GM23338 (cell line): ENCODE results near the gene AS3MT. TPM values are rescaled to one million over a fixed set of nuclear protein-coding genes. Genes with fewer than 3 reads are reported as not detected.

Experiments
- ATAC-seq: fragments of 200-7000 bp; cut with Tn5 transposase; 3 replicates; pipeline ENCODE4 v1.9.1; 2020
- DNase-seq: peaks from one replicate; pipeline ENCODE4 v3.0.0-alpha.2; 2015; ENCODE audit warnings: low spot score
- H2AFZ ChIP-seq: fragments of 200-600 bp; sonication (generic); 2 replicates; pipeline ENCODE4 v1.8.0; 2016; ENCODE audit warnings: antibody characterized with exemption, mild to moderate bottlenecking, moderate library complexity
- H3F3A ChIP-seq: fragments of 200-600 bp; sonication (generic); replicated peaks from 2 replicates; pipeline ENCODE4 v1.8.0; 2017; ENCODE audit warnings: antibody characterized with exemption, mixed run types, low read depth
- H3K27ac ChIP-seq: fragments of 200-600 bp; sonication (generic); 2 replicates; pipeline ENCODE4 v1.6.1; 2016; ENCODE audit warnings: low read depth
- H3K27me3 ChIP-seq: fragments of 200-600 bp; sonication (generic); 2 replicates; pipeline ENCODE4 v1.8.0; 2016; ENCODE audit warnings: mild to moderate bottlenecking, mixed run types, moderate library complexity; ENCODE audit not compliant: insufficient read depth
- H3K36me3 ChIP-seq: fragments of 200-600 bp; sonication (generic); 2 replicates; pipeline ENCODE4 v1.8.0; 2016; ENCODE audit warnings: mild to moderate bottlenecking; ENCODE audit not compliant: insufficient read depth
- H3K4me1 ChIP-seq: fragments of 200-600 bp; sonication (generic); 2 replicates; pipeline ENCODE4 v1.8.0; 2016; ENCODE audit warnings: mild to moderate bottlenecking, moderate library complexity; ENCODE audit not compliant: insufficient read depth
- H3K4me2 ChIP-seq: fragments of 200-600 bp; sonication (generic); 2 replicates; pipeline ENCODE4 v1.7.1; 2017; ENCODE audit warnings: mixed run types
- H3K4me3 ChIP-seq: fragments of 200-600 bp; sonication (generic); 2 replicates; pipeline ENCODE4 v1.6.1; 2016; ENCODE audit warnings: mixed run types
- H3K79me2 ChIP-seq: fragments of 200-600 bp; sonication (generic); replicated peaks from 2 replicates; pipeline ENCODE4 v1.8.0; 2017; ENCODE audit warnings: mild to moderate bottlenecking; ENCODE audit not compliant: insufficient read depth
- H3K9me2 ChIP-seq: fragments of 200-600 bp; sonication (generic); 2 replicates; pipeline ENCODE4 v1.8.0; 2017; ENCODE audit not compliant: insufficient read depth
- H4K20me1 ChIP-seq: fragments of 200-600 bp; sonication (generic); replicated peaks from 2 replicates; pipeline ENCODE4 v1.8.0; 2017; ENCODE audit warnings: mild to moderate bottlenecking; ENCODE audit not compliant: insufficient read depth
- H3K27ac Mint-ChIP-seq: 2 replicates; pipeline ENCODE4 v1.8.0; 2020; ENCODE audit warnings: inconsistent platforms, mild to moderate bottlenecking, moderate library complexity, mixed read lengths
- H3K27me3 Mint-ChIP-seq: 3 replicates; pipeline ENCODE4 v1.8.0; 2022; ENCODE audit warnings: low read depth, mild to moderate bottlenecking, moderate library complexity, mixed read lengths, inconsistent platforms; ENCODE audit not compliant: insufficient read depth, poor library complexity
- H3K36me3 Mint-ChIP-seq: 3 replicates; pipeline ENCODE4 v1.8.0; 2021; ENCODE audit warnings: low read depth, mild to moderate bottlenecking, inconsistent platforms, moderate library complexity, mixed read lengths
- H3K4me1 Mint-ChIP-seq: 3 replicates; pipeline ENCODE4 v1.8.0; 2020; ENCODE audit warnings: mild to moderate bottlenecking, inconsistent platforms, mixed read lengths
- H3K4me3 Mint-ChIP-seq: 3 replicates; pipeline ENCODE4 v1.8.0; 2021; ENCODE audit warnings: moderate library complexity, mild to moderate bottlenecking, inconsistent platforms, mixed read lengths
- H3K9me3 Mint-ChIP-seq: 3 replicates; pipeline ENCODE4 v1.8.0; 2020; ENCODE audit warnings: moderate library complexity, mild to moderate bottlenecking, inconsistent platforms, mixed read lengths
- polyA plus RNA-seq: library from polyadenylated mRNA; unstranded; fragments of >200 nt; fragmentation: Nextera tagmentation; extraction: Ambion mirVana; gene quantifications from 2 replicates; pipeline ENCODE4 v1.2.1, GENCODE V29; 2016
- total RNA-seq: library from RNA; depleted of rRNA; stranded (reverse); fragments of >200 nt; shearing (Covaris generic); gene quantifications from 2 replicates; pipeline ENCODE4 v1.2.3, GENCODE V29; 2014
- TF ChIP-seq, protein P1 (sequence below): IDR thresholded peaks from 2 replicates; pipeline ENCODE4 v1.6.1; 2016; ENCODE audit warnings: antibody characterized with exemption
- TF ChIP-seq, protein P2 (sequence below), 2 experiments: fragments of 200-600 bp in 1 of 2; sonication (generic) in 1 of 2; conservative IDR thresholded peaks; 2 replicates each; pipeline versions ENCODE4 v1.5.1 to v1.6.1; 2016 to 2017; ENCODE audit warnings: antibody characterized with exemption in 2 of 2, low read depth in 2 of 2, mild to moderate bottlenecking in 2 of 2, moderate library complexity in 1 of 2
- TF ChIP-seq, protein P3 (sequence below): fragments of 250-450 bp; sonication (Bioruptor Pico); IDR thresholded peaks from 2 replicates; pipeline ENCODE4 v1.5.0; 2020; ENCODE audit warnings: mild to moderate bottlenecking, moderate library complexity

The AS3MT gene
- total and polyA plus RNA-seq, 2 experiments from 2014 or later: 6.3 to 8.8 TPM

DNA sequence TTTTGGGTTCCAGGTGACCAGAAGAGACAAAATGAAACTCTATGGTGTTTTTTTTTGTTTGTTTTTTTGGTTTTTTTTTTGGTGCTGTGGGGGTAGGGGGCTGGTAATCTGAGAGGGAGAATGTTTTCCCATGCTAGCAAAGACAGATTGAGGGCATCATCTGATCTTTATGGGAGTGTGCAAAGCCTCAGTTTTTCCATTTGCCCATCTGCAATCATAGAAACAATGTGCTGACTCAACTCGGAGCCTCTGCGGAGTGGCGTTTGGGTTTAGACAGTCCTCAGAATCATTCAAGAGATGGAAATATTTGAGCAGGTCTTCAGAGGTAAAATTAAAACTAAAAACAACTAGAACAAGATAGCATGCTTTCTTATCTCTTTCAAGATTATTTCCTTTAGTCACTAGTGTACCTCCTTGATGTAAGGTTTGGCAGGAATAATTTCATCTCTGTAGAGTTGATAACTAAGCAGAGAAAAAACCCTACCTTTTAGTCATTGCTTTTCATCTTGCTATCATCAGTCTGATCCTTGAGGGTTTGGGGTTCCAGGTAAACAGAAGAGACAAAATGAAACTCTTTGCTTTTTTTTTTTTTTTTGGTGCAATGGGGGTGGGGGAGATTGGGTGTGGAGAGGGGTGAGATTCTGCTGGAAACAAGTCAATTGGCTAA lies 66.8 kb downstream of the AS3MT start (continued):
- TF ChIP-seq, protein P1, sequence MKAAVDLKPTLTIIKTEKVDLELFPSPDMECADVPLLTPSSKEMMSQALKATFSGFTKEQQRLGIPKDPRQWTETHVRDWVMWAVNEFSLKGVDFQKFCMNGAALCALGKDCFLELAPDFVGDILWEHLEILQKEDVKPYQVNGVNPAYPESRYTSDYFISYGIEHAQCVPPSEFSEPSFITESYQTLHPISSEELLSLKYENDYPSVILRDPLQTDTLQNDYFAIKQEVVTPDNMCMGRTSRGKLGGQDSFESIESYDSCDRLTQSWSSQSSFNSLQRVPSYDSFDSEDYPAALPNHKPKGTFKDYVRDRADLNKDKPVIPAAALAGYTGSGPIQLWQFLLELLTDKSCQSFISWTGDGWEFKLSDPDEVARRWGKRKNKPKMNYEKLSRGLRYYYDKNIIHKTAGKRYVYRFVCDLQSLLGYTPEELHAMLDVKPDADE: no peak

DNA sequence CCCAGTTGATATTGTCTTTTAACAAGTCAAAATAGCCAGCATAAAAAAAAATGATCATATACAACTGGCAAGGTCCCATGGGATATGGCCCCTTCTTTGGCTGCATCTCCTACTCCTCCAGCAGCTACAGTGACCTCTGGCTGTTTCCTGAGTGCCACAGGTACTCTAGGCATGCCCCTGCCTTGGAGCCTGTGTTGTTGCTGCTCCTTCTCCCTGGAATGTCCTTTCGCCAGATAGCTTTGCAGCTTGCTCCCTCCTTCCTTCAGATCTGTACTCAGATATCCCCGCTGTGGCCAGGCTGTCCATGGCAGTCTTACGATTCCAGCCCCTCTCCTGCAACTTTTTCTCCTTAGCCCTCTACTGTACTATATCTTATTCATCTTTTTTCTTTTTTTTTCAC lies 72.1 kb downstream of the AS3MT start:
- no peaks in the 10 kb centered on the region for H3K9me2 ChIP-seq
- peak; percentile 46 for DNase-seq
- peaks cover 13% of the 10 kb centered on the region for H3K4me1 ChIP-seq
- H3K27me3 Mint-ChIP-seq: peaks cover 3% of the 10 kb centered on the region
- H3K4me2 ChIP-seq: no peak overlapping the region
- peak; percentile 38; the same call in 2 of the 3 replicates for ATAC-seq
- TF ChIP-seq, protein P2, sequence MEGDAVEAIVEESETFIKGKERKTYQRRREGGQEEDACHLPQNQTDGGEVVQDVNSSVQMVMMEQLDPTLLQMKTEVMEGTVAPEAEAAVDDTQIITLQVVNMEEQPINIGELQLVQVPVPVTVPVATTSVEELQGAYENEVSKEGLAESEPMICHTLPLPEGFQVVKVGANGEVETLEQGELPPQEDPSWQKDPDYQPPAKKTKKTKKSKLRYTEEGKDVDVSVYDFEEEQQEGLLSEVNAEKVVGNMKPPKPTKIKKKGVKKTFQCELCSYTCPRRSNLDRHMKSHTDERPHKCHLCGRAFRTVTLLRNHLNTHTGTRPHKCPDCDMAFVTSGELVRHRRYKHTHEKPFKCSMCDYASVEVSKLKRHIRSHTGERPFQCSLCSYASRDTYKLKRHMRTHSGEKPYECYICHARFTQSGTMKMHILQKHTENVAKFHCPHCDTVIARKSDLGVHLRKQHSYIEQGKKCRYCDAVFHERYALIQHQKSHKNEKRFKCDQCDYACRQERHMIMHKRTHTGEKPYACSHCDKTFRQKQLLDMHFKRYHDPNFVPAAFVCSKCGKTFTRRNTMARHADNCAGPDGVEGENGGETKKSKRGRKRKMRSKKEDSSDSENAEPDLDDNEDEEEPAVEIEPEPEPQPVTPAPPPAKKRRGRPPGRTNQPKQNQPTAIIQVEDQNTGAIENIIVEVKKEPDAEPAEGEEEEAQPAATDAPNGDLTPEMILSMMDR (conservative IDR thresholded peaks at IDR 0.05; ENCODE audit: low read depth in 2 of 2): 0 out of 4 replicates have a peak, but pooled peaks of 1 of the 2 experiments have one; percentile 3
- TF ChIP-seq, protein P3, sequence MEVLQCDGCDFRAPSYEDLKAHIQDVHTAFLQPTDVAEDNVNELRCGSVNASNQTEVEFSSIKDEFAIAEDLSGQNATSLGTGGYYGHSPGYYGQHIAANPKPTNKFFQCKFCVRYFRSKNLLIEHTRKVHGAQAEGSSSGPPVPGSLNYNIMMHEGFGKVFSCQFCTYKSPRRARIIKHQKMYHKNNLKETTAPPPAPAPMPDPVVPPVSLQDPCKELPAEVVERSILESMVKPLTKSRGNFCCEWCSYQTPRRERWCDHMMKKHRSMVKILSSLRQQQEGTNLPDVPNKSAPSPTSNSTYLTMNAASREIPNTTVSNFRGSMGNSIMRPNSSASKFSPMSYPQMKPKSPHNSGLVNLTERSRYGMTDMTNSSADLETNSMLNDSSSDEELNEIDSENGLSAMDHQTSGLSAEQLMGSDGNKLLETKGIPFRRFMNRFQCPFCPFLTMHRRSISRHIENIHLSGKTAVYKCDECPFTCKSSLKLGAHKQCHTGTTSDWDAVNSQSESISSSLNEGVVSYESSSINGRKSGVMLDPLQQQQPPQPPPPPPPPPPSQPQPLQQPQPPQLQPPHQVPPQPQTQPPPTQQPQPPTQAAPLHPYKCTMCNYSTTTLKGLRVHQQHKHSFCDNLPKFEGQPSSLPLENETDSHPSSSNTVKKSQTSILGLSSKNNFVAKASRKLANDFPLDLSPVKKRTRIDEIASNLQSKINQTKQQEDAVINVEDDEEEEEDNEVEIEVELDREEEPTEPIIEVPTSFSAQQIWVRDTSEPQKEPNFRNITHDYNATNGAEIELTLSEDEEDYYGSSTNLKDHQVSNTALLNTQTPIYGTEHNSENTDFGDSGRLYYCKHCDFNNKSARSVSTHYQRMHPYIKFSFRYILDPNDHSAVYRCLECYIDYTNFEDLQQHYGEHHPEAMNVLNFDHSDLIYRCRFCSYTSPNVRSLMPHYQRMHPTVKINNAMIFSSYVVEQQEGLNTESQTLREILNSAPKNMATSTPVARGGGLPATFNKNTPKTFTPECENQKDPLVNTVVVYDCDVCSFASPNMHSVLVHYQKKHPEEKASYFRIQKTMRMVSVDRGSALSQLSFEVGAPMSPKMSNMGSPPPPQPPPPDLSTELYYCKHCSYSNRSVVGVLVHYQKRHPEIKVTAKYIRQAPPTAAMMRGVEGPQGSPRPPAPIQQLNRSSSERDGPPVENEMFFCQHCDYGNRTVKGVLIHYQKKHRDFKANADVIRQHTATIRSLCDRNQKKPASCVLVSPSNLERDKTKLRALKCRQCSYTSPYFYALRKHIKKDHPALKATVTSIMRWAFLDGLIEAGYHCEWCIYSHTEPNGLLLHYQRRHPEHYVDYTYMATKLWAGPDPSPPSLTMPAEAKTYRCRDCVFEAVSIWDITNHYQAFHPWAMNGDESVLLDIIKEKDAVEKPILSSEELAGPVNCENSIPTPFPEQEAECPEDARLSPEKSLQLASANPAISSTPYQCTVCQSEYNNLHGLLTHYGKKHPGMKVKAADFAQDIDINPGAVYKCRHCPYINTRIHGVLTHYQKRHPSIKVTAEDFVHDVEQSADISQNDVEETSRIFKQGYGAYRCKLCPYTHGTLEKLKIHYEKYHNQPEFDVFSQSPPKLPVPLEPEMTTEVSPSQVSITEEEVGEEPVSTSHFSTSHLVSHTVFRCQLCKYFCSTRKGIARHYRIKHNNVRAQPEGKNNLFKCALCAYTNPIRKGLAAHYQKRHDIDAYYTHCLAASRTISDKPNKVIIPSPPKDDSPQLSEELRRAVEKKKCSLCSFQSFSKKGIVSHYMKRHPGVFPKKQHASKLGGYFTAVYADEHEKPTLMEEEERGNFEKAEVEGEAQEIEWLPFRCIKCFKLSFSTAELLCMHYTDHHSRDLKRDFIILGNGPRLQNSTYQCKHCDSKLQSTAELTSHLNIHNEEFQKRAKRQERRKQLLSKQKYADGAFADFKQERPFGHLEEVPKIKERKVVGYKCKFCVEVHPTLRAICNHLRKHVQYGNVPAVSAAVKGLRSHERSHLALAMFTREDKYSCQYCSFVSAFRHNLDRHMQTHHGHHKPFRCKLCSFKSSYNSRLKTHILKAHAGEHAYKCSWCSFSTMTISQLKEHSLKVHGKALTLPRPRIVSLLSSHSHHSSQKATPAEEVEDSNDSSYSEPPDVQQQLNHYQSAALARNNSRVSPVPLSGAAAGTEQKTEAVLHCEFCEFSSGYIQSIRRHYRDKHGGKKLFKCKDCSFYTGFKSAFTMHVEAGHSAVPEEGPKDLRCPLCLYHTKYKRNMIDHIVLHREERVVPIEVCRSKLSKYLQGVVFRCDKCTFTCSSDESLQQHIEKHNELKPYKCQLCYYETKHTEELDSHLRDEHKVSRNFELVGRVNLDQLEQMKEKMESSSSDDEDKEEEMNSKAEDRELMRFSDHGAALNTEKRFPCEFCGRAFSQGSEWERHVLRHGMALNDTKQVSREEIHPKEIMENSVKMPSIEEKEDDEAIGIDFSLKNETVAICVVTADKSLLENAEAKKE (CRISPR knock-in tag): no peak
- H3F3A ChIP-seq: no peaks in the 10 kb centered on the region
- no peaks in the 10 kb centered on the region for H3K27me3 ChIP-seq
- no peak overlapping the region; the same call in 1 of the 2 replicates for H3K27ac ChIP-seq
- H3K4me3 ChIP-seq: no peak overlapping the region
- H3K27ac Mint-ChIP-seq: no peak overlapping the region
- H3K36me3 ChIP-seq: no peaks in the 10 kb centered on the region
- peaks cover 11% of the 10 kb centered on the region for H4K20me1 ChIP-seq
- no peaks in the 10 kb centered on the region for H3K36me3 Mint-ChIP-seq
- no peaks in the 10 kb centered on the region for H3K79me2 ChIP-seq
- no peak overlapping the region for H3K4me3 Mint-ChIP-seq
- peaks cover 13% of the 10 kb centered on the region; the same call in 2 of the 3 replicates for H3K4me1 Mint-ChIP-seq
- no peak overlapping the region for H2AFZ ChIP-seq
- H3K9me3 Mint-ChIP-seq: no peaks in the 10 kb centered on the region
